H1 (cell line): ENCODE data around the gene LIMK1. TPM values are rescaled to one million over a fixed set of nuclear protein-coding genes. Genes with fewer than 3 reads are reported as not detected.
A peak's percentile ranks its signal among the peaks of the same experiment; 100 is the strongest.

Experiments used
- ASH2L ChIP-seq: fragments of 200-600, 300-600 bp; sonication (generic); IDR thresholded peaks from one replicate; pipeline ENCODE4 v1.7.1; 2017; ENCODE audit warnings: low read length
- ATF2 ChIP-seq: IDR thresholded peaks from 2 replicates; pipeline ENCODE4 v1.6.1; 2012; ENCODE audit warnings: low read length, inconsistent platforms
- ATF3 ChIP-seq: IDR thresholded peaks from 2 replicates; pipeline ENCODE4 v1.6.1; 2011; ENCODE audit warnings: low read depth, mild to moderate bottlenecking, low read length; ENCODE audit not compliant: insufficient read depth
- BACH1 ChIP-seq: IDR thresholded peaks from 2 replicates; pipeline ENCODE4 v1.6.1; 2012; ENCODE audit warnings: low read length, improper control_type of control experiment
- CEBPB ChIP-seq: IDR thresholded peaks from 2 replicates; pipeline ENCODE4 v1.6.1; 2012; ENCODE audit warnings: low read depth, low read length
- CREB1 ChIP-seq: IDR thresholded peaks from 2 replicates; pipeline ENCODE4 v1.6.1; 2012; ENCODE audit warnings: inconsistent platforms
- EGR1 ChIP-seq: IDR thresholded peaks from 2 replicates; pipeline ENCODE4 v1.6.1; 2011; ENCODE audit warnings: low read depth, low read length, borderline replicate concordance
- EZH2 ChIP-seq: fragments of 200-600 bp; sonication (generic); IDR thresholded peaks from 2 replicates; pipeline ENCODE4 v1.7.1; 2012; ENCODE audit warnings: low read depth, mild to moderate bottlenecking, moderate library complexity, low read length, inconsistent platforms; ENCODE audit not compliant: severe bottlenecking
- GABPA ChIP-seq: IDR thresholded peaks from 2 replicates; pipeline ENCODE4 v1.6.1; 2011; ENCODE audit warnings: mild to moderate bottlenecking, low read length, moderate library complexity, borderline replicate concordance; ENCODE audit not compliant: insufficient read depth
- HDAC2 ChIP-seq, 2 experiments: fragments of 300-600 bp in 1 of 2; sonication (generic) in 1 of 2; IDR thresholded peaks; 2 replicates each; pipeline ENCODE4 v1.6.1; 2011 to 2012; ENCODE audit warnings: low read depth in 2 of 2, low read length in 2 of 2, mild to moderate bottlenecking in 2 of 2, moderate library complexity in 2 of 2, borderline replicate concordance in 1 of 2, inconsistent platforms in 1 of 2
- JUN ChIP-seq: IDR thresholded peaks from 2 replicates; pipeline ENCODE4 v1.6.1; 2011; ENCODE audit warnings: low read depth, mild to moderate bottlenecking, improper control_type of control experiment, low read length
- KDM1A ChIP-seq: fragments of 200-600, 300-600 bp; sonication (generic); IDR thresholded peaks from 2 replicates; pipeline ENCODE4 v1.7.1; 2016; ENCODE audit warnings: mild to moderate bottlenecking, low read length, borderline replicate concordance
- NANOG ChIP-seq: IDR thresholded peaks from 2 replicates; pipeline ENCODE4 v1.6.1; 2011; ENCODE audit warnings: low read length, low read depth, mild to moderate bottlenecking, inconsistent platforms; ENCODE audit not compliant: insufficient read depth, poor library complexity, severe bottlenecking
- POLR2A ChIP-seq, 2 experiments: IDR thresholded peaks; 1 replicate in 1 of 2; 2 replicates in 1 of 2; pipeline ENCODE4 v1.6.1; 2011; ENCODE audit warnings: low read depth in 2 of 2, low read length in 2 of 2, mild to moderate bottlenecking in 2 of 2; ENCODE audit errors: control extremely low read depth in 1 of 2
- RXRA ChIP-seq: IDR thresholded peaks from 2 replicates; pipeline ENCODE4 v1.6.1; 2011; ENCODE audit warnings: low read depth, mild to moderate bottlenecking, low read length, moderate library complexity; ENCODE audit not compliant: insufficient read depth
- SP2 ChIP-seq: IDR thresholded peaks from 2 replicates; pipeline ENCODE4 v1.6.1; 2012; ENCODE audit warnings: mild to moderate bottlenecking, low read length, inconsistent platforms
- SP4 ChIP-seq: IDR thresholded peaks from 2 replicates; pipeline ENCODE4 v1.6.1; 2012; ENCODE audit warnings: low read length, inconsistent platforms
- TAF1 ChIP-seq: IDR thresholded peaks from 2 replicates; pipeline ENCODE4 v1.6.1; 2011; ENCODE audit warnings: mild to moderate bottlenecking, low read depth, low read length
- TCF12 ChIP-seq: IDR thresholded peaks from 2 replicates; pipeline ENCODE4 v1.6.1; 2011; ENCODE audit warnings: low read depth, mild to moderate bottlenecking, low read length
- USF2 ChIP-seq: IDR thresholded peaks from 2 replicates; pipeline ENCODE4 v1.6.1; 2011; ENCODE audit warnings: low read length, improper control_type of control experiment
- YY1 ChIP-seq: IDR thresholded peaks from 2 replicates; pipeline ENCODE4 v1.6.1; 2011; ENCODE audit warnings: low read depth, mild to moderate bottlenecking, low read length
- polyA plus RNA-seq, 7 experiments: library from polyadenylated mRNA; depleted of rRNA in 3 of 7; stranded (reverse) in 5 of 7; unstranded in 2 of 7; fragments of >200 nt in 5 of 7; fragments of 200-250 nt in 2 of 7; gene quantifications; 1 replicate in 5 of 7; 2 replicates in 1 of 7; 4 replicates in 1 of 7; pipeline versions ENCODE4 v1.2.1 to v1.2.3, GENCODE V29; 2011 to 2013; ENCODE audit warnings: missing spikeins in 2 of 7, mixed read lengths in 2 of 7
- total RNA-seq: library from RNA; stranded (reverse); fragmentation: NEBNext Ultra II Directional; extraction: Animal tissue kit (Norgen Biotek cat#: 25700); gene quantifications from 2 replicates; pipeline ENCODE4 v1.2.1, GENCODE V29; 2021

Gene LIMK1
- total and polyA plus RNA-seq, 2 of the 8 experiments (the other 6 are each of a cell fraction or from before 2014, with no cell fraction given): 93.5 to 108 TPM

GRCh38 chr7:74083928-74084721 lies 521 bp downstream of the LIMK1 start (continued):
- TF ChIP-seq JUN (no peak), GABPA (no peak), USF2 (no peak), CEBPB (no peak), EGR1 (no peak), CREB1 (no peak), EZH2 (no peak), RXRA (no peak), ATF2 (no peak), POLR2A (IDR thresholded peaks at IDR 0.05; ENCODE audit: control extremely low read depth in 1 of 2, low read depth in 2 of 2, low read length in 2 of 2) (peak in 1 of 2 experiments; percentile 20; a peak in 1 of 3 replicates), TAF1 (0 out of 2 replicates have a peak, but pooled peaks have one; percentile 31), TCF12 (no peak), YY1 (no peak), SP2 (no peak), BACH1 (no peak), SP4 (no peak), ATF3 (no peak), ASH2L (no peak), KDM1A (no peak), NANOG (no peak), HDAC2 (IDR thresholded peaks at IDR 0.05; ENCODE audit: borderline replicate concordance in 1 of 2, low read depth in 2 of 2, low read length in 2 of 2) (no peak)
